H1 (cell line): Measurements from ENCODE around the gene METTL21C. TPM values are rescaled to one million over a fixed set of nuclear protein-coding genes. Genes with fewer than 3 reads are reported as not detected.

ENCODE experiments used
- CTCF ChIA-PET: fragments of 300-600 bp; sonication (Branson Sonifier 250); formaldehyde crosslinking; loops from one replicate; lab custom pipeline; 2021; ENCODE audit not compliant: partially characterized antibody; lab: Charles Lee
- POLR2A ChIA-PET: fragments of 300-600 bp; sonication (Branson Sonifier 250); formaldehyde crosslinking; loops from one replicate; lab custom pipeline; 2021; ENCODE audit warnings: inconsistent platforms; ENCODE audit not compliant: partially characterized antibody; lab: Charles Lee
- DNase-seq, 2 experiments: peaks; one replicate each; pipeline versions ENCODE4 v3.0.0 to v3.0.0-alpha.2; 2010 to 2022; ENCODE audit warnings: low spot score in 2 of 2, low read depth in 1 of 2, mixed read lengths in 1 of 2
- FAIRE-seq: peaks from 2 replicates; lab custom pipeline; 2011; peaks lifted over from hg19 to GRCh38; lab: Jason Lieb, UNC
- H2AFZ ChIP-seq: 2 replicates; pipeline ENCODE4 v1.8.1; 2012; ENCODE audit warnings: low read length, inconsistent platforms
- H2AK5ac ChIP-seq: 2 replicates; pipeline ENCODE4 v1.6.1; 2013; ENCODE audit warnings: low read depth, low read length
- H2BK120ac ChIP-seq: replicated peaks from 2 replicates; pipeline ENCODE3; 2013; ENCODE audit warnings: low read depth, low read length, inconsistent platforms
- H2BK12ac ChIP-seq: 2 replicates; pipeline ENCODE4 v1.6.1; 2013; ENCODE audit warnings: low read depth, low read length
- H2BK15ac ChIP-seq: 2 replicates; pipeline ENCODE4 v1.6.1; 2013; ENCODE audit warnings: low read length
- H2BK20ac ChIP-seq: 2 replicates; pipeline ENCODE4 v1.6.1; 2013; ENCODE audit warnings: low read length
- H2BK5ac ChIP-seq: 2 replicates; pipeline ENCODE4 v1.6.1; 2013; ENCODE audit warnings: low read depth, low read length
- H3K14ac ChIP-seq: 2 replicates; pipeline ENCODE4 v1.6.1; 2013; ENCODE audit warnings: inconsistent platforms; ENCODE audit not compliant: insufficient read length
- H3K18ac ChIP-seq: 2 replicates; pipeline ENCODE4 v1.6.1; 2013; ENCODE audit warnings: low read length; ENCODE audit errors: extremely low read depth
- H3K23ac ChIP-seq: 2 replicates; pipeline ENCODE4 v1.6.1; 2013; ENCODE audit warnings: inconsistent platforms; ENCODE audit not compliant: insufficient read length
- H3K23me2 ChIP-seq: 2 replicates; pipeline ENCODE4 v1.6.1; 2013; ENCODE audit warnings: low read depth, low read length
- H3K27ac ChIP-seq: 2 replicates; pipeline ENCODE4 v1.6.1; 2011; ENCODE audit warnings: low read depth, low read length, inconsistent platforms
- H3K27me3 ChIP-seq, 4 experiments: replicated peaks in 1 of 4; 1 replicate in 1 of 4; 2 replicates in 3 of 4; pipeline versions ENCODE4 v1.6.1 to v1.8.1; 2011 to 2013; ENCODE audit warnings: low read length in 3 of 4, mild to moderate bottlenecking in 3 of 4, inconsistent platforms in 2 of 4, mixed read lengths in 2 of 4, moderate library complexity in 1 of 4; ENCODE audit not compliant: control insufficient read depth in 3 of 4, insufficient read depth in 3 of 4; ENCODE audit errors: extremely low read depth in 1 of 4
- H3K36me3 ChIP-seq, 4 experiments: 2 replicates each; pipeline versions ENCODE4 v1.6.1 to v1.8.1; 2011 to 2013; ENCODE audit warnings: mild to moderate bottlenecking in 4 of 4, low read length in 3 of 4, moderate library complexity in 2 of 4, control low read depth in 1 of 4, inconsistent platforms in 1 of 4; ENCODE audit not compliant: insufficient read depth in 4 of 4, control insufficient read depth in 2 of 4
- H3K4ac ChIP-seq: replicated peaks from 2 replicates; pipeline ENCODE3; 2013; ENCODE audit warnings: low read length, low read depth, mixed read lengths, inconsistent platforms; ENCODE audit not compliant: insufficient read length
- H3K4me1 ChIP-seq, 4 experiments: replicated peaks in 1 of 4; 1 replicate in 1 of 4; 2 replicates in 3 of 4; pipeline versions ENCODE4 v1.6.1 to v1.8.1; 2011 to 2013; ENCODE audit warnings: low read length in 3 of 4, inconsistent platforms in 2 of 4, mixed read lengths in 1 of 4; ENCODE audit not compliant: insufficient read depth in 4 of 4, control insufficient read depth in 3 of 4
- H3K4me2 ChIP-seq, 2 experiments: 2 replicates each; pipeline versions ENCODE4 v1.6.1 to v1.8.1; 2011 to 2013; ENCODE audit warnings: low read depth in 2 of 2, low read length in 2 of 2, control low read depth in 1 of 2, inconsistent platforms in 1 of 2, mild to moderate bottlenecking in 1 of 2; ENCODE audit not compliant: insufficient read depth in 1 of 2
- H3K4me3 ChIP-seq, 4 experiments: fragments of 200-600, 300-600 bp in 1 of 4; sonication (generic), shearing (Covaris generic), sonication (Bioruptor Twin) in 1 of 4; 2 replicates each; pipeline versions ENCODE4 v1.5.1 to v1.8.1; 2011 to 2016; ENCODE audit warnings: low read length in 4 of 4, low read depth in 3 of 4, control low read depth in 2 of 4, inconsistent platforms in 2 of 4, mild to moderate bottlenecking in 2 of 4, mixed read lengths in 1 of 4, moderate library complexity in 1 of 4; ENCODE audit not compliant: insufficient read depth in 2 of 4; ENCODE audit errors: extremely low read depth in 1 of 4
- H3K56ac ChIP-seq: replicated peaks from 2 replicates; pipeline ENCODE3; 2013; ENCODE audit warnings: low read depth, mild to moderate bottlenecking, mixed read lengths, low read length, inconsistent platforms; ENCODE audit not compliant: insufficient read length
- H3K79me1 ChIP-seq: 2 replicates; pipeline ENCODE4 v1.6.1; 2013; ENCODE audit warnings: low read depth, low read length, control low read depth
- H3K79me2 ChIP-seq, 2 experiments: 2 replicates each; pipeline versions ENCODE4 v1.6.1 to v1.8.1; 2012 to 2013; ENCODE audit warnings: low read length in 2 of 2, mild to moderate bottlenecking in 2 of 2, inconsistent platforms in 1 of 2; ENCODE audit not compliant: insufficient read depth in 2 of 2, control insufficient read depth in 1 of 2
- H3K9ac ChIP-seq, 4 experiments: replicated peaks in 1 of 4; 1 replicate in 1 of 4; 2 replicates in 3 of 4; pipeline versions ENCODE4 v1.6.1 to v1.8.1; 2011 to 2013; ENCODE audit warnings: low read depth in 3 of 4, low read length in 3 of 4, control low read depth in 2 of 4, mild to moderate bottlenecking in 2 of 4, moderate library complexity in 2 of 4, inconsistent platforms in 1 of 4; ENCODE audit errors: extremely low read depth in 1 of 4
- H3K9me3 ChIP-seq, 2 experiments: 2 replicates each; pipeline versions ENCODE4 v1.6.1 to v1.8.1; 2012 to 2013; ENCODE audit warnings: mild to moderate bottlenecking in 2 of 2, moderate library complexity in 2 of 2, control low read depth in 1 of 2, inconsistent platforms in 1 of 2, low read depth in 1 of 2, low read length in 1 of 2, mixed read lengths in 1 of 2; ENCODE audit not compliant: insufficient read depth in 2 of 2
- H4K20me1 ChIP-seq, 2 experiments: replicated peaks in 1 of 2; 2 replicates each; pipeline versions ENCODE3 to v1.8.1; 2011 to 2013; ENCODE audit warnings: inconsistent platforms in 2 of 2, low read length in 2 of 2, mild to moderate bottlenecking in 1 of 2; ENCODE audit not compliant: insufficient read depth in 2 of 2, control insufficient read depth in 1 of 2
- H4K5ac ChIP-seq: 2 replicates; pipeline ENCODE4 v1.6.1; 2013; ENCODE audit warnings: low read length, low read depth, mixed read lengths, inconsistent platforms; ENCODE audit not compliant: insufficient read length
- H4K8ac ChIP-seq: 2 replicates; pipeline ENCODE4 v1.8.0; 2013; ENCODE audit warnings: mild to moderate bottlenecking, moderate library complexity, low read length, inconsistent platforms; ENCODE audit not compliant: insufficient read depth; ENCODE audit errors: extremely low read depth
- H4K91ac ChIP-seq: replicated peaks from 2 replicates; pipeline ENCODE3; 2013; ENCODE audit warnings: low read length, mixed read lengths, inconsistent platforms; ENCODE audit not compliant: insufficient read length
- CREB1 ChIP-seq: IDR thresholded peaks from 2 replicates; pipeline ENCODE4 v1.6.1; 2012; ENCODE audit warnings: inconsistent platforms
- RXRA ChIP-seq: IDR thresholded peaks from 2 replicates; pipeline ENCODE4 v1.6.1; 2011; ENCODE audit warnings: low read depth, mild to moderate bottlenecking, low read length, moderate library complexity; ENCODE audit not compliant: insufficient read depth
- SAP30 ChIP-seq: fragments of 300-600 bp; sonication (generic); IDR thresholded peaks from 2 replicates; pipeline ENCODE4 v1.7.1; 2012; ENCODE audit warnings: low read length, moderate library complexity, mild to moderate bottlenecking, inconsistent platforms; ENCODE audit not compliant: insufficient read depth, insufficient replicate concordance
- WGBS, 2 experiments: shearing (Covaris generic) in 1 of 2; methylation state at CpG; one replicate each; pipeline versions ENCODE4 v1.1.6 to v1.1.7; 2013 to 2015; ENCODE audit warnings: low lambda C conversion rate in 2 of 2, mixed read lengths in 2 of 2, inconsistent platforms in 1 of 2, low coverage in 1 of 2, missing lambda C conversion rate in 1 of 2; ENCODE audit not compliant: insufficient replicate concordance in 2 of 2, insufficient coverage in 1 of 2, insufficient read length in 1 of 2; ENCODE audit errors: extremely low coverage in 1 of 2, missing lambda C conversion rate in 1 of 2; 5-methylcytosine and 5-hydroxymethylcytosine counted together
- polyA plus RNA-seq, 7 experiments: library from polyadenylated mRNA; depleted of rRNA in 3 of 7; stranded (reverse) in 5 of 7; unstranded in 2 of 7; fragments of >200 nt in 5 of 7; fragments of 200-250 nt in 2 of 7; gene quantifications; 1 replicate in 5 of 7; 2 replicates in 1 of 7; 4 replicates in 1 of 7; pipeline versions ENCODE4 v1.2.1 to v1.2.3, GENCODE V29; 2011 to 2013; ENCODE audit warnings: missing spikeins in 2 of 7, mixed read lengths in 2 of 7
- total RNA-seq: library from RNA; stranded (reverse); fragmentation: NEBNext Ultra II Directional; extraction: Animal tissue kit (Norgen Biotek cat#: 25700); gene quantifications from 2 replicates; pipeline ENCODE4 v1.2.1, GENCODE V29; 2021

Gene METTL21C
- total and polyA plus RNA-seq, 2 of the 8 experiments (the other 6 are each of a cell fraction or from before 2014, with no cell fraction given) = not detected

GRCh38 chr13:102658660-102659059, 36.2 kb downstream of the METTL21C start:
- FAIRE-seq = no peak
- H3K18ac ChIP-seq = no peak overlapping the region
- H3K14ac ChIP-seq = no peak overlapping the region
- no peak overlapping the region for H3K4me2 ChIP-seq
- peaks cover 6 to 41% (median 19%) of the 10 kb centered on the region in 4 experiments for H3K36me3 ChIP-seq
- H3K4me1 ChIP-seq = no peaks in the 10 kb centered on the region
- H3K79me1 ChIP-seq = no peaks in the 10 kb centered on the region
- no peak overlapping the region for H2AK5ac ChIP-seq
- H3K27ac ChIP-seq = no peak overlapping the region
- H3K9me3 ChIP-seq = no peaks in the 10 kb centered on the region
- no peak overlapping the region for H4K91ac ChIP-seq
- POLR2A ChIA-PET = no interaction called here
- no peak overlapping the region for H2BK20ac ChIP-seq
- no peak overlapping the region for H4K8ac ChIP-seq
- no peak overlapping the region for H3K4me3 ChIP-seq
- H3K4ac ChIP-seq = no peak overlapping the region
- no peak overlapping the region for H3K9ac ChIP-seq
- H3K27me3 ChIP-seq = no peaks in the 10 kb centered on the region
- no peak overlapping the region for H2BK12ac ChIP-seq
- H2BK5ac ChIP-seq = no peak overlapping the region
- no peaks in the 10 kb centered on the region for H3K79me2 ChIP-seq
- H2AFZ ChIP-seq = no peak overlapping the region
- no peaks in the 10 kb centered on the region for H3K23me2 ChIP-seq
- no peak overlapping the region for H2BK120ac ChIP-seq
- no peak overlapping the region for H3K23ac ChIP-seq
- CTCF ChIA-PET = interaction anchor here (0.6 to 1.6 kb wide), 5 partner anchors 9 to 142 kb away, joined by 3 to 6 read pairs (median 5); no protein-coding TSS in a partner anchor
- DNase-seq = no peak
- no peaks in the 10 kb centered on the region for H4K20me1 ChIP-seq
- H3K56ac ChIP-seq = no peak overlapping the region
- H2BK15ac ChIP-seq = no peak overlapping the region
- no peak overlapping the region for H4K5ac ChIP-seq
- WGBS, 2 experiments = 85% methylated on average over 3 of the region's 3 CpGs; no CpG with 5 or more reads in 1 of the 2 experiments
- TF ChIP-seq SAP30 (no peak), RXRA (no peak), CREB1 (no peak)
